GM18868 (cell line): ENCODE results near the gene ZNF777.
"Not testable (repeated sequence)": the region's sequence is repeated elsewhere in the genome, so short reads cannot be mapped to it uniquely, and the experiment has no call there.

Experiments used
- ATAC-seq: cut with Tn5 transposase; IDR thresholded peaks from one replicate; pipeline ENCODE4 v1.9.1; 2021; ENCODE audit warnings: mild to moderate bottlenecking, moderate library complexity; ENCODE audit not compliant: unreplicated experiment

ZNF777 gene

DNA sequence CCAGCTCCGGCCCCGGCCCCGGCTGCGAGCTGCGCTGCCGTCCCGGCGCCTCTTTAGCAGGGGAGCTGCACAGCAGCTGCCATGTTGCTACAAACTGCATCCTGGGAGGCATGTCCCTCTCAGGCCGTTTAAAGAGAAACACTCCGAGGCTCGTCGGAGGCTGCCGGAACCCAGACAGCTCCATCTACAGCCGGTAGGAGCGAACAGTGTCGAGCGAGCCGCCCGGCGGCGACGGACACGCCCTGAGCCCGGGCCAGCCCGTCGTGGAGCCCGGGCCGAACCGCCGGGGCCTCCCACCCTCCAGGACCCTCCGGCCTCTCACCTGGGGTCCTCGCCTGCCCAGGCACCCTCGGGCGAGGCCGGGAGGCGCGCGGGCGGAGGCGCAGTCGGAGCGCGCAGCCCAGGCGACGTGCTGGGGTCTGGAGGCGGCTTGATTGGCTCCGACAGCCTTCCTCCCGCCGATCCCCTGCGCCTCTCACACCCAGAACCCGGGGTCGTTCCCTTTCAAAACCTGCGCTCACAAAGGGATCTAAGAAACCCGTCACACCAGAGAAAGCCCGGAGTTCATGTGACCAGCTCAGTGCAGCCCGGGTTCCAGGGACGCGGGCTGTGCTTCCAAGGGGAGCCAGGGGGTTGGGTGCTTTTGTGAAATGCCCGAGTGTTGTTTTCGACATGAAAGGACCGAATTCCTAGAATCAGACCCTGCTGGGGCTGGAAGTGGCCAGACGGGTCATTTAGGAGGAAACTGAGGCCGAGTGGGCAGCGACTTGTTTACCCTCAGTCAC is at the start of gene ZNF777:
TSS of gene ZNF777 (minus strand) at position 570 of the 785 bp plus-strand sequence. CDS start 5,040 bp downstream, outside the sequence.
- peak; percentile 94 for ATAC-seq

DNA sequence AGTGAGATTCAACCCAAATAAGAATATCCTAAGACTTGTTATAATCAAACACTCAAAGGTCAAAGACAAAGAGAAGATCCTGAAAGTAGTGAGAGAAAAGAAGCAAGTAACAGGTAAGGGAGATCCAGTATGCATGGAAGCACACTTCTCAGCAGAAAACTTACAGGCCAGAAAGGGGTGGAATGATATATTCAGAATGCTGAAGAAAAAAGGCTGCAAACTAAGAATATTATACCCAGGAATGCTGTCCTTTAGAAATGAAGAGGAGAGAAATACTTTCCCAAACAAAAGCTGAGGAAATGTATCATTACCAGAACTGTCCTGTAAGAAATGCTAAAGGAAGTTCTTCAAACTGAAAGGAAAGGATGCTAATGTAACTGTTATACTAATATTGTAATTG is 49.4 kb upstream of the ZNF777 start:
- ATAC-seq: no peak

DNA sequence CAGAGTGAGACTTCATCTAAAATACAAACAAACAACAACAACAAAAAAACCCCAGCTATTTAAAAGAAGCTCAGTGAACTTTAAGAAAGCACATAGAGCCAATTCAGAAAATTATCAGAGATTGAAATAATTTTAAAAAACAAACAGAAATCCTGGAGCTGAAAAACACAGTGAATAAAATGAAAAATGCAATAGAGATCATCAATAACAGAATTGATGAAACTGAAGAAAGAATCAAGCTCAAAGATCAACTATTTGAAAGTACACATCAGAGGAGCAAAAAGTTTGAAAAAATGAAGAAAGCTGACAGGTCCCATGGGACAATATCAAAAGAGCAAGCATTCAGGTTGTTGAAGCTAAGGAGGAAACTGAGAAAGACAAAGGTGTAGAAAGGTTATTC is 48.9 kb upstream of the ZNF777 start:
- no peak for ATAC-seq

DNA sequence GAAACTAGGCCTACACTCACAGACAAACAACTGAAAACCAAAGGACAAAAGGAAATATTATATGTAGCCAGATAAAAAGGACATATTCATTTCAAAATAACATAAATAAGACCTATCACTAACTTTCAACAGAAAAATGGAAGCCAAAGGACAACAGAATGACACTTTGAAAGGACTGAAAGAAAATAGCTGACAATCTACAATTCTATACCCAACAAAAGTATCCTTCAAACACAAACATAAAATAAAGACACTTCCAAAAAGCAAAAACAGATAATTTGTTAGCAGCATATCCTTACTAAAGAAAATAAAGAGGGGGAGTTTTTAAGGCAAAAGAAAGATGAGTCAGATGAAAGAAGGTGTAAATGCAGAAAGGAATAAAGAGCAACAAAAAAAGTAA is 44.7 kb upstream of the ZNF777 start:
- no peak for ATAC-seq

GRCh38 chr7:149501651-149502050 is 40.8 kb upstream of the ZNF777 start:
- ATAC-seq: no peak

DNA sequence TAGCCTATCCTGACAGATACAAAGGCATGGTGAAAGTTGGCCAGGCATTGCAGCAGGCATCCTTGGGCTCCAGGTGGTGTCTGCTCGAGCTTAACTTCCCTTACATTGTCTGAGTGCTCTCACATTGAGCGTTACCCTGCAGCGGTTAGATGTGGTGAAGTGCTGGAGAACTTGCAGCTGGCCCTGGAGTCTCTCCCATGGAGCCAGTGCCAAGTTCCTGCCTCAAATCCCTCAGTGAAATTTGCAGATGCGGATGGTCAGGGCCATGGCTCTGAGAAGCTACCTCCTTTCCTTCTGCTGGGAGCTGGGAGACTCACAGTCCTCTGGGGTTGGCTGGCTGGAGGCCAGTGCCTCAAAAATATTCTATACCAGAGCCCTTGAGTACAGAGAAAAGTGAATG is 40.0 kb upstream of the ZNF777 start:
- no peak for ATAC-seq

DNA sequence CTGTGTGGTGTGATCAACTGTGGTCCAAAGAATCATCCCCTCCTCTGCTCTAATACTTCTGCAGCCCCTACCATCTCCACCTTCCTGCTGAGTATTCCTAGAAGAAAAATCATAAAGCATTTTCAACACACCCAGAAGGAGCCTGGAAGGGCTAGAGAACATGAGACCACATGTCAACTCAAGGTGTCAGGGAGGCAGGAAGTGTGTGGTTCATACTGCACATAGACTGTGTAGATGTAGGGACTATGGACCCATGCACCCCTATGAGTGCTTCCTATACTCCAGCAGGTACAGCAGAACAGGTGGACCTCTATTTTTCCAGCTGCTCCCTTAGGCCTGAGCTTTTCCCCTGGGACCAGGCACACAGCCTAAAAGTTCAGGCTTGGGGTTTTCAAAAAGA is 39.3 kb upstream of the ZNF777 start:
- ATAC-seq: no peak

GRCh38 chr7:149498811-149499210 is 37.9 kb upstream of the ZNF777 start:
- no peak for ATAC-seq

- ATAC-seq: peak; percentile 95
Observed at GRCh38 chr7:149497467-149498261, 36.8 kb upstream of the ZNF777 start, which contains the start of gene ZNF746. Gene ZNF746, minus strand, starts transcription at chr7:149497809. Its CDS starts 273 bp downstream, at chr7:149497536.

DNA sequence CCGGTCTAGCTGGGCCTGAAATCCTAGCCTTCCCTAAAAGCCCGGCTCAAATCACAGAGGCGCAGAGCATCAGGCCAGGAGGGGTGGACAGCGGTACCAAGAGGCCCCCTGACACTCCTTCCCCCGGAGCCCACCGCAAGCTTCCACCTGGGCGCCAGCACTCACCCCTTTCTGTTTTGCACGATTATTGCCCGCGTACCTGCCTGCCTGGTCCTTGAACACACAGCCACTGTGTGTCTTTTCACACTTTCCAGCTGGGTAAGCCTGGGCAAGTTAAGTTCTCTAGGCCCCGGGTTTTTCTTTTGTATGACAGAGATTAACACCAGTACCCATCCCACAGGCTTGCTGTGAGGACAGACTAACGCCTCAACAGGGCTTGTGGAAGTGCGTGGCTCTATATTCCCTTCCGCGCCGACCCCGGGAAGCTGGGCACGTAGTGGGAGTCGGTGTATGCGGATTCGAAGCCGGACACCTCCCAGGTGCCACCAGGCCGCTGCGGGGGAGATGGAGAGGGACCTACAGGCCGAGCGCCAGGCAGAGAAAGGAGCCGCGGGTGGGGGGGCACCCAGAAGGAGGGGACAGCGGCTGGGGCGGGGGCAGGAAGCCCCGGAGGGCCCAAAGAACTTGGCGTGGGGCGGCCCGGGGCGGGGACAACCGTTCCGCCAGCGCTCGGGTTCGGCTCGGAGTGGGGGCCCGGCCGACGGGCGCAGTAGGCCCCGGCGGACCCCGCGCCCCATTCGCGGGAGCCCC is 36.0 kb upstream of the ZNF777 start:
- peak; percentile 27 for ATAC-seq

- ATAC-seq: no peak
Observed at GRCh38 chr7:149495785-149496641, 35.2 kb upstream of the ZNF777 start.

DNA sequence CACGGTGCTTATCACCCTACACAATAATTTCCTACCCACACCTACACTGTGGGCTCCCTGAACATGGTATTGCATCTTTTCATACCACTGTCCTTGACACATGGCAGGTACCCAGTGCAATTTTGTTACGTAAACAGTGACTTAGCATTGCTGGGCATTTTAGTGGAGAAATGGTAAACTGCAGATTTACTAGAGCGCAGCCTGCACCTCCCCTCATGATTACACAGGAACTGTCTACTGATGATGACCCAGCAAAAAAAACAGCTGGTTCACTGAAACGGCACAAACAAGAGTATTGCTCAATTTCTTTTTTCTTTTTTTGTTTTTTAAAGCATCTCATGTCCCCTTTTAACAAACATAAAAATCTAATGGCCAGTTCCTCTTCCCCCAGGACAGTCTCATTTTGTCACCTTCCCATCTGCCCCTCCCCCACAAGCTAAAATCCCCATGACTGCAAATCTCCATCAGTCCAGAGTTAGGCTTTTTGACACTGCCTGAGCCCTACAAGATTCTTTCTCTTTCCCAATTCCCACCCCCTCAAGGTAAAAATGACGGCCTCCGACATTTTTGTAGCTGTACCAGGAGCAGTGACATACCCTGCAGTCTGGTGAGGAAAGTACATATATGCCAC is 34.0 kb upstream of the ZNF777 start:
- ATAC-seq: no peak

DNA sequence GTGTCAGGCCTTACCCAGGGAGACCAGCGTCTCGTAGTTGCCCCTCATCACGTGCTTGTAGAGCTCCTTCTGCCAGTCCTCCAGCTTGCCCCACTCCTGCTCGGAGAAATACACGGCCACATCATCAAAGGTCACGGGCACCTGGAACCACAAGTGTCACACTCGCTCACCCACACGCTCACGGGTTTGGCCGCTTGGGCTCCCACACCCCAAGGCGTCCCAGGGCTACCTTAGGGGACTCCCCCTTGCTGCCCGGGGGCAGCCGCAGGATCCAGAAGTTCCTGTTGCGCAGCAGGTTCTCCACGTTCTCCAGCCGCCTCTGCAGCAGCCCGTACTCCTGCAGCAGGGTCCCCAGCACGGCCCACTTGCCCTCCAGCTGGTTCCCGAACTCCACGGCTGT is 33.1 kb upstream of the ZNF777 start:
- ATAC-seq: not testable (repeated sequence)

DNA sequence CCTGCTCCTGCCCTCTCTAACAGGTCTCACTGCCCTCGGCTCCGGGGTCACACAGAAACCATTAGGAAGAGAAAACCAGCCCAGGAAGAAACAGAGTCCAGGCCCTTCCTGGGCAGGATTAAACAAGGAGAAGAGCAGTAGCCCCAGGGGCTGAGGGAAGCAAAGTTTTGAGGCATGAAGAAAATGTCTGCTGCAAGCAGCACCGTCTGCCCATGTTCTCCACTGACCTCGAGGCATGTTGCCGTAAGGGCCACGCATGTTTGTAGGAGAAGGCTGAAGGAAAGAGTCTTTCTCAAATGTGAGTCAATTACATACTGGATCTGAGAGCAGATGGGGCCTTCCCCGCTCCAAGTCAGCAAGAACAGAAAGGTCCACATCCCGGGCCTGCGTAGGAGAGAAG is 32.5 kb upstream of the ZNF777 start:
- no peak for ATAC-seq

- ATAC-seq: no peak
Observed at GRCh38 chr7:149490083-149490760, 29.4 kb upstream of the ZNF777 start.

- ATAC-seq: no peak
Observed at GRCh38 chr7:149489391-149490024, 28.6 kb upstream of the ZNF777 start.

DNA sequence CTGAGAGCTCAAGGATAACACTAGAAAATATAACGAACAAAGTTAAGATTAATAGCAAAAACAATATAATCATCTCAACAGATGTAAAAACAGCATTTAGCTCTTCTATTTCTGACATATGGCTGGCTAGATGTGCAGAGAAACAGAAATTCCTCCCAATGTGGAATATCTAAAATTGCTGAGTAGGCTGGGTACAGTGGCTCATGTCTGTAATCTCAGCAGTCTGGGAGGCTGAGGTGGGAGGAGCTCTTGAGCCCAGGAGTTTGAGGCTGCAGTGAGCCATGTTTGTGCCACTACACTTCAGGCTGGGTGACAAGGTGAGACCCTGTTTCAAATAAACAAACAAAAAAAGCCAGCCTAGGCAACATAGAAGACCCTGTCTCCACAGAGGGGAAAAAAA is 18.7 kb upstream of the ZNF777 start:
- no peak for ATAC-seq

- ATAC-seq: no peak
Observed at GRCh38 chr7:149478754-149479153, 17.9 kb upstream of the ZNF777 start.
